ENCODE results near the gene RGP1.
A peak's percentile ranks its signal among the peaks of the same experiment; 100 is the strongest.

RGP1 gene

GRCh38 chr9:35730486-35730854 lies 18.6 kb upstream of the RGP1 start:
- no peak for DNase-seq
- H3K4me3 ChIP-seq (ENCODE audit: low read depth, low read length): peak overlapping the region; percentile 92; the same call in 1 of the 2 replicates
- peaks cover 3% of the 10 kb centered on the region for H3K36me3 ChIP-seq

GRCh38 chr9:35731415-35732184 lies 17.5 kb upstream of the RGP1 start:
- peaks cover 9% of the 10 kb centered on the region for H3K4me1 ChIP-seq
- no peak for TF ChIP-seq CTCF (IDR thresholded peaks at IDR 0.05; ENCODE audit: low read depth, low read length)

More at GRCh38 chr9:35730486-35730854, 18.6 kb upstream of the RGP1 start:
- Histone ChIP-seq H3K9me3 (no peaks in the 10 kb centered on the region), H3K4me1 (peaks cover 9% of the 10 kb centered on the region), H3K27me3 (no peaks in the 10 kb centered on the region)
- TF ChIP-seq CTCF (IDR thresholded peaks at IDR 0.05; ENCODE audit: low read depth, low read length): no peak

GRCh38 chr9:35732185-35732799 lies 16.8 kb upstream of the RGP1 start, which contains the start of the genes CREB3 and TLN1:
CREB3 (plus strand) TSS chr9:35732666; CDS start chr9:35732773, 107 bp downstream.
TLN1 (minus strand) TSS chr9:35732195; CDS start chr9:35725694, 6,501 bp downstream.
- Histone ChIP-seq H3K4me3 (ENCODE audit: low read depth, low read length) (peak within 1 kb of the TSS; percentile 92), H3K27me3 (no peaks in the 10 kb centered on the region), H3K9me3 (no peaks in the 10 kb centered on the region), H3K36me3 (peaks cover 20% of the 10 kb centered on the region), H3K4me1 (peaks cover 9% of the 10 kb centered on the region)
- DNase-seq: peak; percentile 98
- TF ChIP-seq CTCF (IDR thresholded peaks at IDR 0.05; ENCODE audit: low read depth, low read length): no peak

More at GRCh38 chr9:35731415-35732184, 17.5 kb upstream of the RGP1 start:
- no peaks in the 10 kb centered on the region for H3K27me3 ChIP-seq
- no peak for DNase-seq
- H3K9me3 ChIP-seq: no peaks in the 10 kb centered on the region
- H3K4me3 ChIP-seq (ENCODE audit: low read depth, low read length): peak overlapping the region; percentile 92
- peaks cover 13% of the 10 kb centered on the region for H3K36me3 ChIP-seq

GRCh38 chr9:35732800-35733541 lies 16.1 kb upstream of the RGP1 start:
- no peak for DNase-seq
- Histone ChIP-seq H3K4me1 (peaks cover 9% of the 10 kb centered on the region), H3K36me3 (peaks cover 26% of the 10 kb centered on the region), H3K27me3 (no peaks in the 10 kb centered on the region), H3K9me3 (no peaks in the 10 kb centered on the region), H3K4me3 (ENCODE audit: low read depth, low read length) (peak overlapping the region; percentile 92)
- TF ChIP-seq CTCF (IDR thresholded peaks at IDR 0.05; ENCODE audit: low read depth, low read length): peak; percentile 10; the same call in 1 of the 2 replicates

GRCh38 chr9:35734096-35734495 lies 15.0 kb upstream of the RGP1 start:
- Histone ChIP-seq H3K27me3 (no peaks in the 10 kb centered on the region), H3K4me1 (peaks cover 9% of the 10 kb centered on the region; the same call in 1 of the 2 replicates), H3K9me3 (no peaks in the 10 kb centered on the region), H3K4me3 (ENCODE audit: low read depth, low read length) (no peak overlapping the region), H3K36me3 (peaks cover 38% of the 10 kb centered on the region)
- TF ChIP-seq CTCF (IDR thresholded peaks at IDR 0.05; ENCODE audit: low read depth, low read length): no peak
- no peak for DNase-seq
